HG03520 (cell line): ENCODE data around the gene PRSS37.
"Not testable (repeated sequence)": the region's sequence is repeated elsewhere in the genome, so short reads cannot be mapped to it uniquely, and the experiment has no call there.

Experiments
- ATAC-seq: cut with Tn5 transposase; IDR thresholded peaks from one replicate; pipeline ENCODE4 v1.9.1; 2021; ENCODE audit warnings: mild to moderate bottlenecking, moderate library complexity; ENCODE audit not compliant: unreplicated experiment

The PRSS37 gene

GRCh38 chr7:141841385-141841784 lies at the start of gene PRSS37:
Gene PRSS37 (minus strand): TSS chr7:141841485. CDS start chr7:141841049, 436 bp downstream.
- no peak for ATAC-seq

- ATAC-seq, result no peak
Measured at GRCh38 chr7:141889321-141889720, 48.0 kb upstream of the PRSS37 start.

- ATAC-seq, result peak; percentile 84
Measured at GRCh38 chr7:141884539-141885225, 43.4 kb upstream of the PRSS37 start.

- no peak for ATAC-seq
Measured at GRCh38 chr7:141880960-141881359, 39.7 kb upstream of the PRSS37 start.

GRCh38 chr7:141877365-141877764 lies 36.1 kb upstream of the PRSS37 start:
- ATAC-seq, result no peak

GRCh38 chr7:141876371-141876770 lies 35.1 kb upstream of the PRSS37 start:
- ATAC-seq, result no peak

- ATAC-seq, result no peak
Measured at GRCh38 chr7:141875453-141875852, 34.2 kb upstream of the PRSS37 start.

GRCh38 chr7:141874787-141875186 lies 33.5 kb upstream of the PRSS37 start:
- no peak for ATAC-seq

- ATAC-seq, result no peak
Measured at GRCh38 chr7:141872931-141873330, 31.6 kb upstream of the PRSS37 start.

- ATAC-seq, result no peak
Measured at GRCh38 chr7:141866974-141867373, 25.7 kb upstream of the PRSS37 start.

- no peak for ATAC-seq
Measured at GRCh38 chr7:141864765-141865447, 23.6 kb upstream of the PRSS37 start.

GRCh38 chr7:141860207-141860606 lies 18.9 kb upstream of the PRSS37 start:
- no peak for ATAC-seq

- ATAC-seq, result no peak
Measured at GRCh38 chr7:141847996-141848395, 6.7 kb upstream of the PRSS37 start.

GRCh38 chr7:141844256-141844655 lies 3.0 kb upstream of the PRSS37 start:
- no peak for ATAC-seq

GRCh38 chr7:141842904-141843303 lies 1.6 kb upstream of the PRSS37 start:
- ATAC-seq, result no peak

GRCh38 chr7:141840708-141841107 lies 577 bp downstream of the PRSS37 start:
- ATAC-seq, result no peak

- no peak for ATAC-seq
Measured at GRCh38 chr7:141839256-141839655, 2.0 kb downstream of the PRSS37 start.

GRCh38 chr7:141838581-141838980 lies 2.7 kb downstream of the PRSS37 start:
- ATAC-seq, result no peak

GRCh38 chr7:141837683-141838082 lies 3.6 kb downstream of the PRSS37 start:
- ATAC-seq, result no peak

- ATAC-seq, result not testable (repeated sequence)
Measured at GRCh38 chr7:141822432-141822831, 18.9 kb downstream of the PRSS37 start.

GRCh38 chr7:141820067-141820466 lies 21.2 kb downstream of the PRSS37 start:
- ATAC-seq, result no peak

GRCh38 chr7:141792526-141792925 lies 48.8 kb downstream of the PRSS37 start:
- no peak for ATAC-seq
